ENCODE data around the gene PLTP. TPM values are rescaled to one million over a fixed set of nuclear protein-coding genes. Genes with fewer than 3 reads are reported as not detected.

Gene PLTP
- total and polyA plus RNA-seq, 2 of the 13 experiments (the other 11 are each of a cell fraction or from before 2014, with no cell fraction given), result 16.9 to 28.6 TPM

DNA sequence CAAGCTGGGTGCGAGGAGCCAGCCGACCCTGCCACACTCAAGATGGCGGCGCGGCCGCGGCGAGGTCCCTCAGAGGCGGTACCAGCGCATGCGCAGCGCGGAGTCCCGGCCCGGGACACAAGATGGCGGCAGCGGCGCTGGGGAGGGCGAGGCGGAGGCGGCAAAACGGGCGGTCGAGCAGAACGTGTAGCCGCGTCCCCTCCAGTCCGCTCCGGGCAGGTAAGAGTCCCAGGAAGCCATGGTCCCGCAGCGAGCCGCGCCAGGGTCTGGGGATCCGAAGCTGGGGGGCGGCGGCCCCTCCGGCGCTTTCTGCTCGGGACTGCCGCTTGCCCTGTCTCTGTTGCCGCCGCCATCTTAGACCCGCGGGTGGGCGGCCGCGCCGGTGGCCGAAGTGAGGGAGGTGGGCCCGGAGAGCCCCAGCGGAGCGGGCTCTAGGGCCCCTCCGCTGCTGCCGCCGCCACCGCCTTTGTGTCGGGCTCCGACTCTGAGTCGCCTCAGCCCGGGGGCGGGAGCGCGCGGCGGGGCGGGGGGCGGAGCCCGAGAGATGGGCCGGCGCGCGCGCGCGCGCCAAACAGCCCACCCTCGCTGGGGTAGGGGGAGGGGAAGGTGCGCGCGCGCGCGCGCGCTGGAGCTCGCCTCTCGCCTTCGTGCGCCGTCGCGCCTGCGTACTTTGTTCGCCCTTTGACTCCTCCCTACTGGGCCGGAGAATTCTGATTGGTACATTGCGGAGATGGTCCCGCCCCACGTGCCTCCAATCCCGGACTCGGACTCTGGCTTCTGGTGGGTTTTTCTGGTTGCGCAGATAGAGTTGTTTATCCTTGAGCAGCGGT is 22.8 kb upstream of the PLTP start, which contains the start of gene PCIF1 (continued):
- TF ChIP-seq, protein P1, sequence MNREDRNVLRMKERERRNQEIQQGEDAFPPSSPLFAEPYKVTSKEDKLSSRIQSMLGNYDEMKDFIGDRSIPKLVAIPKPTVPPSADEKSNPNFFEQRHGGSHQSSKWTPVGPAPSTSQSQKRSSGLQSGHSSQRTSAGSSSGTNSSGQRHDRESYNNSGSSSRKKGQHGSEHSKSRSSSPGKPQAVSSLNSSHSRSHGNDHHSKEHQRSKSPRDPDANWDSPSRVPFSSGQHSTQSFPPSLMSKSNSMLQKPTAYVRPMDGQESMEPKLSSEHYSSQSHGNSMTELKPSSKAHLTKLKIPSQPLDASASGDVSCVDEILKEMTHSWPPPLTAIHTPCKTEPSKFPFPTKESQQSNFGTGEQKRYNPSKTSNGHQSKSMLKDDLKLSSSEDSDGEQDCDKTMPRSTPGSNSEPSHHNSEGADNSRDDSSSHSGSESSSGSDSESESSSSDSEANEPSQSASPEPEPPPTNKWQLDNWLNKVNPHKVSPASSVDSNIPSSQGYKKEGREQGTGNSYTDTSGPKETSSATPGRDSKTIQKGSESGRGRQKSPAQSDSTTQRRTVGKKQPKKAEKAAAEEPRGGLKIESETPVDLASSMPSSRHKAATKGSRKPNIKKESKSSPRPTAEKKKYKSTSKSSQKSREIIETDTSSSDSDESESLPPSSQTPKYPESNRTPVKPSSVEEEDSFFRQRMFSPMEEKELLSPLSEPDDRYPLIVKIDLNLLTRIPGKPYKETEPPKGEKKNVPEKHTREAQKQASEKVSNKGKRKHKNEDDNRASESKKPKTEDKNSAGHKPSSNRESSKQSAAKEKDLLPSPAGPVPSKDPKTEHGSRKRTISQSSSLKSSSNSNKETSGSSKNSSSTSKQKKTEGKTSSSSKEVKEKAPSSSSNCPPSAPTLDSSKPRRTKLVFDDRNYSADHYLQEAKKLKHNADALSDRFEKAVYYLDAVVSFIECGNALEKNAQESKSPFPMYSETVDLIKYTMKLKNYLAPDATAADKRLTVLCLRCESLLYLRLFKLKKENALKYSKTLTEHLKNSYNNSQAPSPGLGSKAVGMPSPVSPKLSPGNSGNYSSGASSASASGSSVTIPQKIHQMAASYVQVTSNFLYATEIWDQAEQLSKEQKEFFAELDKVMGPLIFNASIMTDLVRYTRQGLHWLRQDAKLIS (CRISPR knock-in tag; IDR thresholded peaks at IDR 0.05), result peak; percentile 98
- TF ChIP-seq ATF1 (CRISPR knock-in tag; IDR thresholded peaks at IDR 0.05), result no peak
- TF ChIP-seq MEIS2 (CRISPR knock-in tag; IDR thresholded peaks at IDR 0.05), result peak; percentile 80
- TF ChIP-seq, protein P2, sequence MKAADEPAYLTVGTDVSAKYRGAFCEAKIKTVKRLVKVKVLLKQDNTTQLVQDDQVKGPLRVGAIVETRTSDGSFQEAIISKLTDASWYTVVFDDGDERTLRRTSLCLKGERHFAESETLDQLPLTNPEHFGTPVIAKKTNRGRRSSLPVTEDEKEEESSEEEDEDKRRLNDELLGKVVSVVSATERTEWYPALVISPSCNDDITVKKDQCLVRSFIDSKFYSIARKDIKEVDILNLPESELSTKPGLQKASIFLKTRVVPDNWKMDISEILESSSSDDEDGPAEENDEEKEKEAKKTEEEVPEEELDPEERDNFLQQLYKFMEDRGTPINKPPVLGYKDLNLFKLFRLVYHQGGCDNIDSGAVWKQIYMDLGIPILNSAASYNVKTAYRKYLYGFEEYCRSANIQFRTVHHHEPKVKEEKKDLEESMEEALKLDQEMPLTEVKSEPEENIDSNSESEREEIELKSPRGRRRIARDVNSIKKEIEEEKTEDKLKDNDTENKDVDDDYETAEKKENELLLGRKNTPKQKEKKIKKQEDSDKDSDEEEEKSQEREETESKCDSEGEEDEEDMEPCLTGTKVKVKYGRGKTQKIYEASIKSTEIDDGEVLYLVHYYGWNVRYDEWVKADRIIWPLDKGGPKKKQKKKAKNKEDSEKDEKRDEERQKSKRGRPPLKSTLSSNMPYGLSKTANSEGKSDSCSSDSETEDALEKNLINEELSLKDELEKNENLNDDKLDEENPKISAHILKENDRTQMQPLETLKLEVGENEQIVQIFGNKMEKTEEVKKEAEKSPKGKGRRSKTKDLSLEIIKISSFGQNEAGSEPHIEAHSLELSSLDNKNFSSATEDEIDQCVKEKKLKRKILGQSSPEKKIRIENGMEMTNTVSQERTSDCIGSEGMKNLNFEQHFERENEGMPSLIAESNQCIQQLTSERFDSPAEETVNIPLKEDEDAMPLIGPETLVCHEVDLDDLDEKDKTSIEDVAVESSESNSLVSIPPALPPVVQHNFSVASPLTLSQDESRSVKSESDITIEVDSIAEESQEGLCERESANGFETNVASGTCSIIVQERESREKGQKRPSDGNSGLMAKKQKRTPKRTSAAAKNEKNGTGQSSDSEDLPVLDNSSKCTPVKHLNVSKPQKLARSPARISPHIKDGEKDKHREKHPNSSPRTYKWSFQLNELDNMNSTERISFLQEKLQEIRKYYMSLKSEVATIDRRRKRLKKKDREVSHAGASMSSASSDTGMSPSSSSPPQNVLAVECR (CRISPR knock-in tag; IDR thresholded peaks at IDR 0.05; ENCODE audit: borderline replicate concordance), result peak; percentile 70
- TF ChIP-seq MEIS1 (CRISPR knock-in tag; IDR thresholded peaks at IDR 0.05; ENCODE audit: borderline replicate concordance), result peak; percentile 90; the same call in 1 of the 2 replicates
- TF ChIP-seq, protein P3, sequence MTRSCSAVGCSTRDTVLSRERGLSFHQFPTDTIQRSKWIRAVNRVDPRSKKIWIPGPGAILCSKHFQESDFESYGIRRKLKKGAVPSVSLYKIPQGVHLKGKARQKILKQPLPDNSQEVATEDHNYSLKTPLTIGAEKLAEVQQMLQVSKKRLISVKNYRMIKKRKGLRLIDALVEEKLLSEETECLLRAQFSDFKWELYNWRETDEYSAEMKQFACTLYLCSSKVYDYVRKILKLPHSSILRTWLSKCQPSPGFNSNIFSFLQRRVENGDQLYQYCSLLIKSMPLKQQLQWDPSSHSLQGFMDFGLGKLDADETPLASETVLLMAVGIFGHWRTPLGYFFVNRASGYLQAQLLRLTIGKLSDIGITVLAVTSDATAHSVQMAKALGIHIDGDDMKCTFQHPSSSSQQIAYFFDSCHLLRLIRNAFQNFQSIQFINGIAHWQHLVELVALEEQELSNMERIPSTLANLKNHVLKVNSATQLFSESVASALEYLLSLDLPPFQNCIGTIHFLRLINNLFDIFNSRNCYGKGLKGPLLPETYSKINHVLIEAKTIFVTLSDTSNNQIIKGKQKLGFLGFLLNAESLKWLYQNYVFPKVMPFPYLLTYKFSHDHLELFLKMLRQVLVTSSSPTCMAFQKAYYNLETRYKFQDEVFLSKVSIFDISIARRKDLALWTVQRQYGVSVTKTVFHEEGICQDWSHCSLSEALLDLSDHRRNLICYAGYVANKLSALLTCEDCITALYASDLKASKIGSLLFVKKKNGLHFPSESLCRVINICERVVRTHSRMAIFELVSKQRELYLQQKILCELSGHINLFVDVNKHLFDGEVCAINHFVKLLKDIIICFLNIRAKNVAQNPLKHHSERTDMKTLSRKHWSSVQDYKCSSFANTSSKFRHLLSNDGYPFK (CRISPR knock-in tag; IDR thresholded peaks at IDR 0.05; ENCODE audit: borderline replicate concordance), result peak; percentile 97
- TF ChIP-seq, protein P4, sequence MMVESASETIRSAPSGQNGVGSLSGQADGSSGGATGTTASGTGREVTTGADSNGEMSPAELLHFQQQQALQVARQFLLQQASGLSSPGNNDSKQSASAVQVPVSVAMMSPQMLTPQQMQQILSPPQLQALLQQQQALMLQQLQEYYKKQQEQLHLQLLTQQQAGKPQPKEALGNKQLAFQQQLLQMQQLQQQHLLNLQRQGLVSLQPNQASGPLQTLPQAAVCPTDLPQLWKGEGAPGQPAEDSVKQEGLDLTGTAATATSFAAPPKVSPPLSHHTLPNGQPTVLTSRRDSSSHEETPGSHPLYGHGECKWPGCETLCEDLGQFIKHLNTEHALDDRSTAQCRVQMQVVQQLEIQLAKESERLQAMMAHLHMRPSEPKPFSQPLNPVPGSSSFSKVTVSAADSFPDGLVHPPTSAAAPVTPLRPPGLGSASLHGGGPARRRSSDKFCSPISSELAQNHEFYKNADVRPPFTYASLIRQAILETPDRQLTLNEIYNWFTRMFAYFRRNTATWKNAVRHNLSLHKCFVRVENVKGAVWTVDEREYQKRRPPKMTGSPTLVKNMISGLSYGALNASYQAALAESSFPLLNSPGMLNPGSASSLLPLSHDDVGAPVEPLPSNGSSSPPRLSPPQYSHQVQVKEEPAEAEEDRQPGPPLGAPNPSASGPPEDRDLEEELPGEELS (CRISPR knock-in tag; IDR thresholded peaks at IDR 0.05), result peak; percentile 47; the same call in 1 of the 2 replicates
- TF ChIP-seq, protein P5, sequence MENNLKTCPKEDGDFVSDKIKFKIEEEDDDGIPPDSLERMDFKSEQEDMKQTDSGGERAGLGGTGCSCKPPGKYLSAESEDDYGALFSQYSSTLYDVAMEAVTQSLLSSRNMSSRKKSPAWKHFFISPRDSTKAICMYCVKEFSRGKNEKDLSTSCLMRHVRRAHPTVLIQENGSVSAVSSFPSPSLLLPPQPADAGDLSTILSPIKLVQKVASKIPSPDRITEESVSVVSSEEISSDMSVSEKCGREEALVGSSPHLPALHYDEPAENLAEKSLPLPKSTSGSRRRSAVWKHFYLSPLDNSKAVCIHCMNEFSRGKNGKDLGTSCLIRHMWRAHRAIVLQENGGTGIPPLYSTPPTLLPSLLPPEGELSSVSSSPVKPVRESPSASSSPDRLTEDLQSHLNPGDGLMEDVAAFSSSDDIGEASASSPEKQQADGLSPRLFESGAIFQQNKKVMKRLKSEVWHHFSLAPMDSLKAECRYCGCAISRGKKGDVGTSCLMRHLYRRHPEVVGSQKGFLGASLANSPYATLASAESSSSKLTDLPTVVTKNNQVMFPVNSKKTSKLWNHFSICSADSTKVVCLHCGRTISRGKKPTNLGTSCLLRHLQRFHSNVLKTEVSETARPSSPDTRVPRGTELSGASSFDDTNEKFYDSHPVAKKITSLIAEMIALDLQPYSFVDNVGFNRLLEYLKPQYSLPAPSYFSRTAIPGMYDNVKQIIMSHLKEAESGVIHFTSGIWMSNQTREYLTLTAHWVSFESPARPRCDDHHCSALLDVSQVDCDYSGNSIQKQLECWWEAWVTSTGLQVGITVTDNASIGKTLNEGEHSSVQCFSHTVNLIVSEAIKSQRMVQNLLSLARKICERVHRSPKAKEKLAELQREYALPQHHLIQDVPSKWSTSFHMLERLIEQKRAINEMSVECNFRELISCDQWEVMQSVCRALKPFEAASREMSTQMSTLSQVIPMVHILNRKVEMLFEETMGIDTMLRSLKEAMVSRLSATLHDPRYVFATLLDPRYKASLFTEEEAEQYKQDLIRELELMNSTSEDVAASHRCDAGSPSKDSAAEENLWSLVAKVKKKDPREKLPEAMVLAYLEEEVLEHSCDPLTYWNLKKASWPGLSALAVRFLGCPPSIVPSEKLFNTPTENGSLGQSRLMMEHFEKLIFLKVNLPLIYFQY (CRISPR knock-in tag; IDR thresholded peaks at IDR 0.05; ENCODE audit: borderline replicate concordance), result peak; percentile 29; the same call in 1 of the 2 replicates
- no peak; the same call in 1 of the 2 replicates for TF ChIP-seq FOXJ3 (CRISPR knock-in tag; IDR thresholded peaks at IDR 0.05; ENCODE audit: borderline replicate concordance)

Data from HepG2 (cell line).